HepG2 (cell line): Measurements from ENCODE around the gene CERS4. TPM values are rescaled to one million over a fixed set of nuclear protein-coding genes. Genes with fewer than 3 reads are reported as not detected.

Experiments used
- CHD2 ChIP-seq: IDR thresholded peaks from 2 replicates; pipeline ENCODE4 v1.6.1; 2011; ENCODE audit warnings: low read depth, low read length, improper control_type of control experiment
- HDAC1 ChIP-seq: sonication (generic); formaldehyde crosslinking; IDR thresholded peaks from 2 replicates; pipeline ENCODE4 v1.5.1; 2020; ENCODE audit warnings: mild to moderate bottlenecking, missing genetic modification reagents
- HNF4A ChIP-seq: sonication (generic); formaldehyde crosslinking; IDR thresholded peaks from 2 replicates; pipeline ENCODE4 v1.4.0; 2020; ENCODE audit warnings: missing genetic modification reagents
- ISL2 ChIP-seq: sonication (generic); formaldehyde crosslinking; IDR thresholded peaks from 2 replicates; pipeline ENCODE4 v1.5.0; 2020; ENCODE audit warnings: missing genetic modification reagents
- NCOA1 ChIP-seq: sonication (generic); formaldehyde crosslinking; IDR thresholded peaks from 2 replicates; pipeline ENCODE4 v1.9.0; 2021; ENCODE audit warnings: missing genetic modification reagents
- NCOR1 ChIP-seq: fragments of 200-600 bp; sonication (generic); IDR thresholded peaks from 2 replicates; pipeline ENCODE4 v1.7.0; 2017; ENCODE audit warnings: antibody characterized with exemption, low read length, borderline replicate concordance
- ZFP37 ChIP-seq: sonication (generic); formaldehyde crosslinking; IDR thresholded peaks from 2 replicates; pipeline ENCODE4 v1.4.0; 2020; ENCODE audit warnings: missing genetic modification reagents, borderline replicate concordance
- ZFP91 ChIP-seq: sonication (generic); formaldehyde crosslinking; IDR thresholded peaks from 2 replicates; pipeline ENCODE4 v1.9.0; 2022; ENCODE audit warnings: missing genetic modification reagents, mild to moderate bottlenecking, borderline replicate concordance
- ZMYM2 ChIP-seq: sonication (generic); formaldehyde crosslinking; IDR thresholded peaks from 2 replicates; pipeline ENCODE4 v1.8.0; 2022; ENCODE audit warnings: mild to moderate bottlenecking, missing genetic modification reagents
- ZNF230 ChIP-seq: sonication (generic); formaldehyde crosslinking; IDR thresholded peaks from 2 replicates; pipeline ENCODE4 v1.4.0; 2020; ENCODE audit warnings: mild to moderate bottlenecking, missing genetic modification reagents
- ZNF503 ChIP-seq: sonication (generic); formaldehyde crosslinking; IDR thresholded peaks from 2 replicates; pipeline ENCODE4 v1.4.0; 2020; ENCODE audit warnings: missing genetic modification reagents
- ZNF589 ChIP-seq: sonication (generic); formaldehyde crosslinking; conservative IDR thresholded peaks from 2 replicates; pipeline ENCODE4 v1.8.0; 2022; ENCODE audit warnings: mild to moderate bottlenecking, moderate library complexity, missing genetic modification reagents
- ZNF646 ChIP-seq: sonication (generic); formaldehyde crosslinking; IDR thresholded peaks from 2 replicates; pipeline ENCODE4 v1.9.0; 2021; ENCODE audit warnings: mild to moderate bottlenecking, missing genetic modification reagents
- polyA plus RNA-seq, 8 experiments: library from polyadenylated mRNA; depleted of rRNA in 3 of 8; stranded (reverse) in 7 of 8; unstranded in 1 of 8; fragments of >200 nt; fragmentation: Illumina TruSeq in 4 of 8; extraction: Trizol in 4 of 8; gene quantifications; 2 replicates each; pipeline versions ENCODE4 v1.2.1 to v1.2.3, GENCODE V29; 2011 to 2016; ENCODE audit warnings: low read depth in 4 of 8, missing spikeins in 1 of 8, mixed read lengths in 1 of 8; ENCODE audit not compliant: insufficient read depth in 1 of 8
- total RNA-seq, 5 experiments: library from RNA; depleted of rRNA; stranded (reverse); fragments of >200 nt; fragmentation: Illumina TruSeq; extraction: Trizol; gene quantifications; 2 replicates each; pipeline ENCODE4 v1.2.3, GENCODE V29; 2016; ENCODE audit warnings: low read depth in 1 of 5
- TF ChIP-seq, protein P1 (sequence below): sonication (generic); formaldehyde crosslinking; IDR thresholded peaks from 2 replicates; pipeline ENCODE4 v1.4.0; 2020; ENCODE audit warnings: low read depth, mild to moderate bottlenecking, missing genetic modification reagents
- TF ChIP-seq, protein P2 (sequence below): IDR thresholded peaks from 2 replicates; pipeline ENCODE4 v1.6.1; 2016

Gene CERS4
- total and polyA plus RNA-seq, 2 of the 13 experiments (the other 11 are each of a cell fraction or from before 2014, with no cell fraction given), result 74.7 to 83.5 TPM

DNA sequence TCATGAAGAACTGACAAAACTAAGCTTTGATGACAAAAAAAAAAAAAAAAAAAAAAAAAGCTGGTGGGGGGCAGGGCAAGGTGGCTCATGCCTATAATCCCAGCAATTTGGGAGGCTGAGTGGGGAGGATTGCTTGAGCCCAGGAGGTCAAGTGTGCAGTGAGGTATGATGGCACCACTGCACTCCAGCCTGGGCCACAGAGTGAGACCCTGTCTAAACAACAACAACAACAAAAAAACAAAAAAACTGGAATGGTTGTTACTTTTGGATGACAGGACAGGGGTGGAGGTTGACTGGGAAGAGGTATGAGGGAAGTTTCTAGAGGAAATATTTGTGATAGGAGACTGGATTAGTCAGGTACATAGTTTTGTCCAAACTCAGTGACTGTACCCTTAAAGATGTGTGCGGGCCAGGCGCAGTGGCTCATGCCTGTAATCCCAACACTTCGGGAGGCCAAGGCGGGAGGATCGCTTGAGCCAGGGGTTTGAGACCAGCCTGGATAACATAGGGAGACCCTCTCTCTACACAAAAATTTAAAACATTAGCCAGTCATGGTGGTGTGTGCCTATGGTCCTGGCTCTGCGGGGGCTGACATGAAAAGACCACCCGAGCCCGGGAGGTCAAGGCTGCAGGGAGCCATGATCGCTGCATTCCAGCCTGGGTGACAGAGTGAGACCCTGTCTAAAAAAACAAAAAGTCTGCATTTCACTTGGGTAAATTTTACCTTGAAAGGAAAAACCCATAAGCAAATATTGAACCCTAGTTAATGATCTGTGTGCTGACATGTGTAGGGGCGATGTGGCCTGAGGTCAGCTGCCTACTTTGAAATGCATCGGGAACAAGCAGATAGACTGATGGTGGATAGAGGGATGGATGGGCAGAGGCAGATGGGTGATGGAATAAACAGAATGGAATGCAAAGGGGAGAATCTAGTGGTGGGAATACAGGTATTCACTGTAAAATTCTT is 37.0 kb downstream of the CERS4 start (continued):
- TF ChIP-seq ZNF503 (CRISPR knock-in tag) (peak; percentile 70; the same call in 1 of the 2 replicates), ZMYM2 (peak; percentile 80), ZNF230 (CRISPR knock-in tag) (0 out of 2 replicates have a peak, but pooled peaks have one; percentile 44), ZNF589 (CRISPR knock-in tag) (0 out of 2 replicates have a peak, but pooled peaks have one; percentile 52), ZFP91 (CRISPR knock-in tag) (peak; percentile 73), ISL2 (peak; percentile 87), ZFP37 (CRISPR knock-in tag) (no peak), NCOA1 (CRISPR knock-in tag) (peak; percentile 91), ZNF646 (CRISPR knock-in tag) (no peak), NCOR1 (peak; percentile 81; the same call in 1 of the 2 replicates), HDAC1 (CRISPR knock-in tag) (peak; percentile 66; the same call in 1 of the 2 replicates), CHD2 (no peak), HNF4A (CRISPR knock-in tag) (peak; percentile 70; the same call in 1 of the 2 replicates)
- TF ChIP-seq, protein P1, sequence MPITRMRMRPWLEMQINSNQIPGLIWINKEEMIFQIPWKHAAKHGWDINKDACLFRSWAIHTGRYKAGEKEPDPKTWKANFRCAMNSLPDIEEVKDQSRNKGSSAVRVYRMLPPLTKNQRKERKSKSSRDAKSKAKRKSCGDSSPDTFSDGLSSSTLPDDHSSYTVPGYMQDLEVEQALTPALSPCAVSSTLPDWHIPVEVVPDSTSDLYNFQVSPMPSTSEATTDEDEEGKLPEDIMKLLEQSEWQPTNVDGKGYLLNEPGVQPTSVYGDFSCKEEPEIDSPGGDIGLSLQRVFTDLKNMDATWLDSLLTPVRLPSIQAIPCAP (CRISPR knock-in tag), result no peak
- TF ChIP-seq, protein P2, sequence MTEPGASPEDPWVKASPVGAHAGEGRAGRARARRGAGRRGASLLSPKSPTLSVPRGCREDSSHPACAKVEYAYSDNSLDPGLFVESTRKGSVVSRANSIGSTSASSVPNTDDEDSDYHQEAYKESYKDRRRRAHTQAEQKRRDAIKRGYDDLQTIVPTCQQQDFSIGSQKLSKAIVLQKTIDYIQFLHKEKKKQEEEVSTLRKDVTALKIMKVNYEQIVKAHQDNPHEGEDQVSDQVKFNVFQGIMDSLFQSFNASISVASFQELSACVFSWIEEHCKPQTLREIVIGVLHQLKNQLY (CRISPR knock-in tag), result peak; percentile 88
